ENCODE measurements around the gene STXBP6.

- no peak for TF ChIP-seq EZH2 (IDR thresholded peaks at IDR 0.05; ENCODE audit: low read length)
- TF ChIP-seq CTCF (optimal IDR thresholded peaks at IDR 0.05 in 1 of 3, IDR thresholded peaks at IDR 0.05 in 1 of 3, conservative IDR thresholded peaks at IDR 0.05 in 1 of 3; ENCODE audit: extremely low read depth in 1 of 3, insufficient read depth in 2 of 3, low read length in 3 of 3), result no peak
Measured at GRCh38 chr14:25014440-25014839, 35.5 kb downstream of the STXBP6 start.
